K562 (cell line): ENCODE results near the gene SAXO2. TPM values are rescaled to one million over a fixed set of nuclear protein-coding genes. Genes with fewer than 3 reads are reported as not detected.
A peak's percentile ranks its signal among the peaks of the same experiment; 100 is the strongest.
"Not testable (repeated sequence)": the region's sequence is repeated elsewhere in the genome, so short reads cannot be mapped to it uniquely, and the experiment has no call there.

ENCODE experiments used
- ATAC-seq: fragments of 200-7000 bp; cut with Tn5 transposase; 3 replicates; pipeline ENCODE4 v1.9.1; 2020; ENCODE audit warnings: moderate library complexity
- BruUV-seq: library from RNA; stranded (reverse); fragments of 400-500 nt; replicated peaks from 2 replicates; lab custom pipeline; 2021; lab: Mats Ljungman, UMichigan
- CTCF ChIA-PET: fragments of 300-600 bp; formaldehyde crosslinking; extraction: SDS; loops from one replicate; lab custom pipeline; 2021; ENCODE audit warnings: low intra/inter-chr PET ratio; lab: Yijun Ruan, JAX
- POLR2A ChIA-PET: fragments of 300-600, 350-650 bp; sonication (Branson Sonifier 250); formaldehyde crosslinking; extraction: SDS; loops from one replicate; lab custom pipeline; 2021; ENCODE audit warnings: antibody characterized with exemption, inconsistent platforms; lab: Yijun Ruan, JAX
- DNase-seq, 4 experiments: peaks; one replicate each; pipeline versions ENCODE4 v3.0.0 to v3.0.0-alpha.2; 2011 to 2018; ENCODE audit warnings: low spot score in 3 of 4, mixed read lengths in 3 of 4; ENCODE audit errors: extremely low read depth in 1 of 4
- FAIRE-seq: peaks from 2 replicates; lab custom pipeline; 2011; peaks lifted over from hg19 to GRCh38; lab: Jason Lieb, UNC
- H2AFZ ChIP-seq: 2 replicates; pipeline ENCODE4 v1.6.0; 2011; ENCODE audit warnings: low read depth, low read length, control low read depth, inconsistent platforms
- H3K27ac ChIP-seq: fragments of 200-600 bp; 3 replicates; pipeline ENCODE4 v1.8.0; 2011; ENCODE audit warnings: low read depth, mild to moderate bottlenecking, control low read depth, inconsistent platforms, low read length, moderate library complexity, mixed read lengths; ENCODE audit errors: extremely low read depth
- H3K27me3 ChIP-seq, 2 experiments: fragments of 300-600 bp in 1 of 2; 2 replicates in 1 of 2; 3 replicates in 1 of 2; pipeline versions ENCODE4 v1.6.0 to v1.8.0; 2011; ENCODE audit warnings: inconsistent platforms in 2 of 2, low read length in 2 of 2, mild to moderate bottlenecking in 1 of 2, mixed read lengths in 1 of 2, moderate library complexity in 1 of 2; ENCODE audit not compliant: control insufficient read depth in 2 of 2, insufficient read depth in 2 of 2
- H3K36me3 ChIP-seq: fragments of 300-600 bp; 3 replicates; pipeline ENCODE4 v1.8.0; 2011; ENCODE audit warnings: mild to moderate bottlenecking, low read length, inconsistent platforms; ENCODE audit not compliant: control insufficient read depth, insufficient read depth
- H3K4me1 ChIP-seq, 2 experiments: fragments of 200-600 bp in 1 of 2; replicated peaks in 1 of 2; 2 replicates in 1 of 2; 3 replicates in 1 of 2; pipeline versions ENCODE4 v1.5.1 to v1.8.0; 2011; ENCODE audit warnings: inconsistent platforms in 2 of 2, low read length in 2 of 2, mild to moderate bottlenecking in 1 of 2, mixed read lengths in 1 of 2, moderate library complexity in 1 of 2; ENCODE audit not compliant: control insufficient read depth in 2 of 2, insufficient read depth in 2 of 2
- H3K4me2 ChIP-seq: 2 replicates; pipeline ENCODE4 v1.6.1; 2011; ENCODE audit warnings: low read length, control low read depth, inconsistent platforms, mixed read lengths; ENCODE audit not compliant: insufficient read depth
- H3K4me3 ChIP-seq: fragments of 200-600 bp; sonication (generic), shearing (Covaris generic); 2 replicates; pipeline ENCODE4 v1.5.1; 2016; ENCODE audit warnings: control low read depth, inconsistent platforms
- H3K79me2 ChIP-seq: fragments of 200-600 bp; 3 replicates; pipeline ENCODE4 v1.8.0; 2011; ENCODE audit warnings: low read length, inconsistent platforms; ENCODE audit not compliant: control insufficient read depth, insufficient read depth
- H3K9ac ChIP-seq, 2 experiments: 2 replicates each; pipeline versions ENCODE4 v1.6.0 to v1.6.1; 2011; ENCODE audit warnings: low read depth in 2 of 2, low read length in 2 of 2, control low read depth in 1 of 2, inconsistent platforms in 1 of 2, mild to moderate bottlenecking in 1 of 2, mixed read lengths in 1 of 2; ENCODE audit not compliant: insufficient read depth in 1 of 2
- H3K9me1 ChIP-seq: one replicate; pipeline ENCODE4 v1.6.0; 2011; ENCODE audit warnings: inconsistent platforms, mild to moderate bottlenecking, low read length, moderate library complexity; ENCODE audit not compliant: control insufficient read depth, insufficient read depth
- H3K9me3 ChIP-seq: replicated peaks from 2 replicates; pipeline ENCODE4 v1.5.1; 2011; ENCODE audit warnings: low read depth, low read length, inconsistent platforms; ENCODE audit not compliant: control insufficient read depth, insufficient read depth
- H4K20me1 ChIP-seq: replicated peaks from 2 replicates; pipeline ENCODE4 v1.6.1; 2011; ENCODE audit warnings: low read length, inconsistent platforms, mixed read lengths; ENCODE audit not compliant: control insufficient read depth, insufficient read depth
- ARID1B ChIP-seq: fragments of 450-650 bp; IDR thresholded peaks from 2 replicates; pipeline ENCODE4 v1.6.1; 2016; ENCODE audit warnings: antibody characterized with exemption, mild to moderate bottlenecking, inconsistent platforms
- CCNT2 ChIP-seq: IDR thresholded peaks from 2 replicates; pipeline ENCODE4 v1.6.1; 2011; ENCODE audit warnings: borderline replicate concordance, low read depth, mild to moderate bottlenecking, moderate library complexity, mixed read lengths, low read length; ENCODE audit not compliant: insufficient read length; ENCODE audit errors: extremely low read depth
- CTBP1 ChIP-seq: fragments of 450-650 bp; IDR thresholded peaks from 2 replicates; pipeline ENCODE4 v1.6.1; 2016; ENCODE audit warnings: borderline replicate concordance
- DPF2 ChIP-seq: fragments of 450-650 bp; IDR thresholded peaks from 2 replicates; pipeline ENCODE4 v1.6.1; 2016
- FOSL1 ChIP-seq: fragments of 200-800 bp; sonication (Bioruptor generic); conservative IDR thresholded peaks from 2 replicates; pipeline ENCODE4 v1.6.1; 2016; ENCODE audit warnings: missing genetic modification characterization, missing compliant biosample characterization
- FOXM1 ChIP-seq, 2 experiments: fragments of 450-650 bp in 1 of 2; sonication (generic) in 1 of 2; formaldehyde crosslinking in 1 of 2; IDR thresholded peaks; 2 replicates each; pipeline versions ENCODE4 v1.6.1 to v1.9.0; 2017 to 2022; ENCODE audit warnings: low read depth in 2 of 2, mild to moderate bottlenecking in 2 of 2, missing genetic modification reagents in 1 of 2, moderate library complexity in 1 of 2
- GATA2 ChIP-seq: sonication (generic); formaldehyde crosslinking; IDR thresholded peaks from 2 replicates; pipeline ENCODE4 v1.4.0; 2020; ENCODE audit warnings: mild to moderate bottlenecking, missing genetic modification reagents
- HDAC1 ChIP-seq, 2 experiments: fragments of 450-650 bp; IDR thresholded peaks; 2 replicates each; pipeline ENCODE4 v1.6.1; 2016 to 2017; ENCODE audit warnings: inconsistent platforms in 1 of 2, mild to moderate bottlenecking in 1 of 2, moderate library complexity in 1 of 2
- JUND ChIP-seq, 2 experiments: IDR thresholded peaks; 2 replicates in 1 of 2; 3 replicates in 1 of 2; pipeline ENCODE4 v1.6.1; 2011; ENCODE audit warnings: borderline replicate concordance in 2 of 2, low read depth in 2 of 2, low read length in 2 of 2, improper control_type of control experiment in 1 of 2, missing biosample characterization in 1 of 2, missing genetic modification characterization in 1 of 2, missing genetic modification reagents in 1 of 2
- KDM1A ChIP-seq, 2 experiments: fragments of 450-650 bp; IDR thresholded peaks; 2 replicates each; pipeline ENCODE4 v1.6.1; 2016; ENCODE audit warnings: mild to moderate bottlenecking in 2 of 2
- KLF16 ChIP-seq: IDR thresholded peaks from 2 replicates; pipeline ENCODE4 v1.6.1; 2016; ENCODE audit warnings: antibody characterized with exemption
- L3MBTL2 ChIP-seq: fragments of 450-650 bp; IDR thresholded peaks from 2 replicates; pipeline ENCODE4 v1.6.1; 2016; ENCODE audit warnings: mild to moderate bottlenecking, moderate library complexity
- MECOM ChIP-seq: fragments of 250-450 bp; sonication (Bioruptor Pico); IDR thresholded peaks from 2 replicates; pipeline ENCODE4 v1.8.0; 2022; ENCODE audit warnings: inconsistent platforms
- MEIS2 ChIP-seq: fragments of 450-650 bp; IDR thresholded peaks from 2 replicates; pipeline ENCODE4 v1.6.1; 2014; ENCODE audit warnings: mild to moderate bottlenecking; ENCODE audit not compliant: partially characterized antibody
- MTA3 ChIP-seq: fragments of 450-650 bp; formaldehyde crosslinking; IDR thresholded peaks from 2 replicates; pipeline ENCODE4 v1.6.1; 2017; ENCODE audit warnings: mild to moderate bottlenecking, borderline replicate concordance
- NCOR1 ChIP-seq: fragments of 450-650 bp; IDR thresholded peaks from 2 replicates; pipeline ENCODE4 v1.6.1; 2016; ENCODE audit warnings: mild to moderate bottlenecking, moderate library complexity
- PKNOX1 ChIP-seq: fragments of 450-650 bp; IDR thresholded peaks from 2 replicates; pipeline ENCODE4 v1.6.1; 2016
- SMARCA4 ChIP-seq: fragments of 450-650 bp; IDR thresholded peaks from 2 replicates; pipeline ENCODE4 v1.6.1; 2016
- TAL1 ChIP-seq: fragments of 450-650 bp; IDR thresholded peaks from 2 replicates; pipeline ENCODE4 v1.6.1; 2016; ENCODE audit warnings: mild to moderate bottlenecking
- TEAD1 ChIP-seq, 2 experiments: fragments of 450-650 bp in 1 of 2; sonication (generic) in 1 of 2; formaldehyde crosslinking; IDR thresholded peaks; 2 replicates each; pipeline versions ENCODE4 v1.4.0 to v1.8.0; 2020 to 2022; ENCODE audit warnings: mild to moderate bottlenecking in 2 of 2, missing genetic modification reagents in 1 of 2
- WGBS: fragments of 100-300 bp; shearing (Covaris generic); methylation state at CpG from one replicate; pipeline ENCODE4 v1.1.6; 2016; ENCODE audit warnings: low coverage, mixed read lengths; ENCODE audit not compliant: insufficient coverage; ENCODE audit errors: missing lambda C conversion rate; 5-methylcytosine and 5-hydroxymethylcytosine counted together
- in situ Hi-C: fragments of 300-500 bp; cut with MboI; formaldehyde crosslinking; loops from 4 replicates; pipeline ENCODE4 v1.15.0; 2018; ENCODE audit warnings: inconsistent platforms, mixed read lengths
- intact Hi-C: fragments of 100-400 bp; cut with micrococcal nuclease; formaldehyde crosslinking; loops from 2 replicates; pipeline ENCODE4 v1.14.2; 2022
- polyA plus RNA-seq, 8 experiments: library from polyadenylated mRNA; depleted of rRNA in 4 of 8; stranded (reverse) in 5 of 8; unstranded in 3 of 8; fragments of >200 nt; fragmentation: Nextera tagmentation in 2 of 8; fragmentation: Illumina TruSeq in 1 of 8; extraction: Ambion mirVana in 2 of 8; extraction: Trizol in 1 of 8; gene quantifications; 2 replicates each; pipeline versions ENCODE4 v1.2.1 to v1.2.3, GENCODE V29; 2011 to 2014; ENCODE audit warnings: inconsistent platforms in 1 of 8, missing spikeins in 1 of 8
- total RNA-seq, 7 experiments: library from RNA; depleted of rRNA in 6 of 7; stranded (reverse); fragments of >200 nt in 6 of 7; fragmentation: Illumina TruSeq in 2 of 7; extraction: Trizol in 2 of 7; gene quantifications; 2 replicates each; pipeline versions ENCODE4 v1.2.1 to v1.2.3, GENCODE V29; 2011 to 2021; ENCODE audit warnings: low replicate concordance in 1 of 7

SAXO2 gene
- total and polyA plus RNA-seq, 9 of the 15 experiments (the other 6 are each of a cell fraction or from before 2014, with no cell fraction given), result 3.1 to 14.2 (median 8.2) TPM

- TF ChIP-seq KLF16 (0 out of 2 replicates have a peak, but pooled peaks have one; percentile 49), HDAC1 (IDR thresholded peaks at IDR 0.05) (peak in 1 of 2 experiments; percentile 42; a peak in 1 of 4 replicates), FOSL1 (tag) (peak; percentile 41; the same call in 1 of the 2 replicates), KDM1A (IDR thresholded peaks at IDR 0.05) (peak; percentile 56 to 69; a peak in 2 of 4 replicates), MTA3 (0 out of 2 replicates have a peak, but pooled peaks have one; percentile 34), CTBP1 (peak; percentile 73), FOXM1 (IDR thresholded peaks at IDR 0.05; ENCODE audit: low read depth) (peak; percentile 36; the same call in 1 of the 2 replicates), GATA2 (CRISPR knock-in tag) (peak; percentile 61; the same call in 1 of the 2 replicates), TEAD1 (CRISPR knock-in tag; IDR thresholded peaks at IDR 0.05) (peak in 1 of 2 experiments; percentile 42; a peak in 1 of 4 replicates), MEIS2 (peak; percentile 35), SMARCA4 (peak; percentile 89), CCNT2 (peak; percentile 54), DPF2 (peak; percentile 89), JUND (IDR thresholded peaks at IDR 0.05; ENCODE audit: borderline replicate concordance, low read depth, low read length) (0 out of 2 replicates have a peak, but pooled peaks have one; percentile 26), JUND (tag; IDR thresholded peaks at IDR 0.05; ENCODE audit: borderline replicate concordance, low read depth, low read length) (peak; percentile 46; the same call in 2 of the 3 replicates), NCOR1 (peak; percentile 71), L3MBTL2 (peak; percentile 51), ARID1B (peak; percentile 91), TAL1 (peak; percentile 76), PKNOX1 (peak; percentile 46), MECOM (CRISPR knock-in tag) (0 out of 2 replicates have a peak, but pooled peaks have one; percentile 34)
- TF ChIP-seq FOXM1 (CRISPR knock-in tag; IDR thresholded peaks at IDR 0.05; ENCODE audit: low read depth), result not testable (repeated sequence)
Observed at GRCh38 chr15:82267137-82267536, 4.5 kb downstream of the SAXO2 start (continued).

GRCh38 chr15:82268454-82268853 lies 5.8 kb downstream of the SAXO2 start:
- not testable (repeated sequence) for BruUV-seq, H2AFZ ChIP-seq, FAIRE-seq

More at GRCh38 chr15:82268454-82268853, 5.8 kb downstream of the SAXO2 start:
- H3K9me3 ChIP-seq, DNase-seq, H4K20me1 ChIP-seq, H3K27ac ChIP-seq, H3K9ac ChIP-seq, H3K4me2 ChIP-seq, ATAC-seq, H3K79me2 ChIP-seq, CTCF ChIA-PET, intact Hi-C loops, in situ Hi-C loops, H3K27me3 ChIP-seq, H3K36me3 ChIP-seq, H3K4me3 ChIP-seq, H3K9me1 ChIP-seq: not testable (repeated sequence)
- POLR2A ChIA-PET, result interaction anchor here (1.2 kb wide), 1 partner anchor 12 kb away, joined by 3 read pairs; no protein-coding TSS in a partner anchor
- 57% methylated on average over 2 of the region's 2 CpGs for WGBS
- peaks cover 7 to 15% of the 10 kb centered on the region in 2 experiments; a peak in 4 of 5 replicates for H3K4me1 ChIP-seq
